Astrocyte of the hippocampus (primary cell): Measurements from ENCODE around the gene CNTN5.

Source experiments
- DNase-seq: peaks from one replicate; pipeline ENCODE4 v3.0.0; 2011; ENCODE audit warnings: low read depth, low spot score

Gene CNTN5

GRCh38 chr11:99170591-99170990 lies 149.8 kb downstream of the CNTN5 start:
- DNase-seq: no peak

- no peak for DNase-seq
Measured at GRCh38 chr11:99171330-99171729, 150.6 kb downstream of the CNTN5 start.

- DNase-seq: no peak
Measured at GRCh38 chr11:99176430-99176829, 155.7 kb downstream of the CNTN5 start.

GRCh38 chr11:99177446-99177845 lies 156.7 kb downstream of the CNTN5 start:
- no peak for DNase-seq

- DNase-seq: no peak
Measured at GRCh38 chr11:99184146-99184545, 163.4 kb downstream of the CNTN5 start.

GRCh38 chr11:99188221-99188620 lies 167.5 kb downstream of the CNTN5 start:
- DNase-seq: no peak

- DNase-seq: no peak
Measured at GRCh38 chr11:99192716-99193115, 172.0 kb downstream of the CNTN5 start.

GRCh38 chr11:99197477-99197876 lies 176.7 kb downstream of the CNTN5 start:
- DNase-seq: no peak

GRCh38 chr11:99198215-99198614 lies 177.5 kb downstream of the CNTN5 start:
- DNase-seq: no peak

GRCh38 chr11:99199341-99199740 lies 178.6 kb downstream of the CNTN5 start:
- peak; percentile 78 for DNase-seq

- DNase-seq: no peak
Measured at GRCh38 chr11:99200720-99201119, 180.0 kb downstream of the CNTN5 start.

- no peak for DNase-seq
Measured at GRCh38 chr11:99208813-99209212, 188.1 kb downstream of the CNTN5 start.

- DNase-seq: no peak
Measured at GRCh38 chr11:99229544-99229943, 208.8 kb downstream of the CNTN5 start.

- no peak for DNase-seq
Measured at GRCh38 chr11:99234534-99234933, 213.8 kb downstream of the CNTN5 start.

GRCh38 chr11:99238401-99238800 lies 217.7 kb downstream of the CNTN5 start:
- no peak for DNase-seq

- no peak for DNase-seq
Measured at GRCh38 chr11:99240192-99241030, 219.7 kb downstream of the CNTN5 start.

GRCh38 chr11:99241066-99241465 lies 220.3 kb downstream of the CNTN5 start:
- DNase-seq: no peak

GRCh38 chr11:99244613-99245012 lies 223.9 kb downstream of the CNTN5 start:
- peak; percentile 34 for DNase-seq

- no peak for DNase-seq
Measured at GRCh38 chr11:99246199-99246598, 225.4 kb downstream of the CNTN5 start.

- DNase-seq: no peak
Measured at GRCh38 chr11:99256614-99257013, 235.9 kb downstream of the CNTN5 start.

GRCh38 chr11:99257131-99257530 lies 236.4 kb downstream of the CNTN5 start:
- DNase-seq: no peak

- peak; percentile 34 for DNase-seq
Measured at GRCh38 chr11:99260696-99261095, 239.9 kb downstream of the CNTN5 start.

GRCh38 chr11:99268886-99269285 lies 248.1 kb downstream of the CNTN5 start:
- DNase-seq: no peak

- no peak for DNase-seq
Measured at GRCh38 chr11:99271527-99271926, 250.8 kb downstream of the CNTN5 start.
